ENCODE measurements around the gene KCNE4. TPM values are rescaled to one million over a fixed set of nuclear protein-coding genes. Genes with fewer than 3 reads are reported as not detected.

The KCNE4 gene
- total RNA-seq, 2 donors from 2014 or later, result 9.6 to 13.6 TPM

DNA sequence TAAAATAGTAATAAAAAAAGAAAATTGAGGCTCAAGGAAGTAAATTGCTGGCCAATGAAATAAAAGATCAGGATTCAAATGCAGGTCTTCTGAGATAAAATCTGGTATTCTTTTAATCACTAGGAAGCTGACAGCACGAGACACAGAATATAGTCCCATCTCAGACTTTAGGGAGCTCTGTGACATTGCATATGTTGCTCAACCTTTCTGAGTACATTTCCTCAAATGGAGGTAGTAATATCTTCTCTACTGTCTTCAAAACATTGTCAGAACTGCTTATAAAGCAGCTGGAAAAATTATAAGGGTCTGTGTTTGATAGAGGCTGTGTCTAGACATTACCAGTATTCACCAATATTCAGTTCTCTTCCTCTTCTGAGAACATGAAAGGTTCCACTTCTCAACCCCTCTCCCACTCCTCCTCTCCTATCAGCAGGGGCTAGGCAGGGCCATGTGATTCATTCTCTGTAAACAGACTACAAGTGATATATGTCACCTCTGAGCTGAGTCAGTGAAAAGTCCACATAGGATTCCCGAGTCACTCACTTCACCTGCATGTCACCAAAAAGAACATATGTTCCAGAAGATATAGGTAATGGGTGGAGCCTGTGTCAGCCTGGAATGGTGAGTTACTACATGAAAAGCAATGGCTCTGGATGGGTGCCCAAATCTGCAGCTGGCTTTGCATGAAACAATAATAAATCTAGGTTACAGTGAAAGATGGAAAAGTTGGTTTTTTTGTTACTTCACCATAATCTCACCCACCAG is 7.1 kb downstream of the KCNE4 start:
- Histone ChIP-seq H3K4me3 (no peak overlapping the region), H3K36me3 (no peaks in the 10 kb centered on the region), H3K4me1 (ENCODE audit: control insufficient read depth in 1 of 2, low read depth in 2 of 2) (peaks cover 17 to 33% of the 10 kb centered on the region in 2 donors), H3K27me3 (replicated peaks; ENCODE audit: insufficient read depth) (no peaks in the 10 kb centered on the region), H3K27ac (no peak overlapping the region), H3K9me3 (no peaks in the 10 kb centered on the region)
- no peak for DNase-seq (ENCODE audit: low spot score)
- TF ChIP-seq, protein P1, sequence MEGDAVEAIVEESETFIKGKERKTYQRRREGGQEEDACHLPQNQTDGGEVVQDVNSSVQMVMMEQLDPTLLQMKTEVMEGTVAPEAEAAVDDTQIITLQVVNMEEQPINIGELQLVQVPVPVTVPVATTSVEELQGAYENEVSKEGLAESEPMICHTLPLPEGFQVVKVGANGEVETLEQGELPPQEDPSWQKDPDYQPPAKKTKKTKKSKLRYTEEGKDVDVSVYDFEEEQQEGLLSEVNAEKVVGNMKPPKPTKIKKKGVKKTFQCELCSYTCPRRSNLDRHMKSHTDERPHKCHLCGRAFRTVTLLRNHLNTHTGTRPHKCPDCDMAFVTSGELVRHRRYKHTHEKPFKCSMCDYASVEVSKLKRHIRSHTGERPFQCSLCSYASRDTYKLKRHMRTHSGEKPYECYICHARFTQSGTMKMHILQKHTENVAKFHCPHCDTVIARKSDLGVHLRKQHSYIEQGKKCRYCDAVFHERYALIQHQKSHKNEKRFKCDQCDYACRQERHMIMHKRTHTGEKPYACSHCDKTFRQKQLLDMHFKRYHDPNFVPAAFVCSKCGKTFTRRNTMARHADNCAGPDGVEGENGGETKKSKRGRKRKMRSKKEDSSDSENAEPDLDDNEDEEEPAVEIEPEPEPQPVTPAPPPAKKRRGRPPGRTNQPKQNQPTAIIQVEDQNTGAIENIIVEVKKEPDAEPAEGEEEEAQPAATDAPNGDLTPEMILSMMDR (IDR thresholded peaks at IDR 0.05), result no peak
- ATAC-seq (ENCODE audit: insufficient number of reproducible peaks, low FRiP score, low read depth), result no peak

- peaks cover 17 to 33% of the 10 kb centered on the region in 2 donors for H3K4me1 ChIP-seq (ENCODE audit: control insufficient read depth in 1 of 2, low read depth in 2 of 2)
- H3K27ac ChIP-seq, result no peak overlapping the region
- TF ChIP-seq, protein P1 (IDR thresholded peaks at IDR 0.05), result no peak
- no peak overlapping the region for H3K4me3 ChIP-seq
- H3K9me3 ChIP-seq, result no peaks in the 10 kb centered on the region
- no peaks in the 10 kb centered on the region for H3K27me3 ChIP-seq (replicated peaks; ENCODE audit: insufficient read depth)
- no peaks in the 10 kb centered on the region for H3K36me3 ChIP-seq
- ATAC-seq (ENCODE audit: insufficient number of reproducible peaks, low FRiP score, low read depth), result no peak
- no peak for DNase-seq (ENCODE audit: low spot score)
Observed at GRCh38 chr2:223060201-223060825, 8.3 kb downstream of the KCNE4 start.

GRCh38 chr2:223062396-223062795 is 10.4 kb downstream of the KCNE4 start:
- Histone ChIP-seq H3K9me3 (no peaks in the 10 kb centered on the region), H3K4me1 (ENCODE audit: control insufficient read depth in 1 of 2, low read depth in 2 of 2) (peaks cover under 1 to 13% of the 10 kb centered on the region in 2 donors), H3K27ac (no peak overlapping the region), H3K27me3 (replicated peaks; ENCODE audit: insufficient read depth) (no peaks in the 10 kb centered on the region), H3K36me3 (no peaks in the 10 kb centered on the region), H3K4me3 (no peak overlapping the region)
- TF ChIP-seq, protein P1 (IDR thresholded peaks at IDR 0.05), result no peak
- DNase-seq (ENCODE audit: low spot score), result no peak
- no peak for ATAC-seq (ENCODE audit: insufficient number of reproducible peaks, low FRiP score, low read depth)

DNA sequence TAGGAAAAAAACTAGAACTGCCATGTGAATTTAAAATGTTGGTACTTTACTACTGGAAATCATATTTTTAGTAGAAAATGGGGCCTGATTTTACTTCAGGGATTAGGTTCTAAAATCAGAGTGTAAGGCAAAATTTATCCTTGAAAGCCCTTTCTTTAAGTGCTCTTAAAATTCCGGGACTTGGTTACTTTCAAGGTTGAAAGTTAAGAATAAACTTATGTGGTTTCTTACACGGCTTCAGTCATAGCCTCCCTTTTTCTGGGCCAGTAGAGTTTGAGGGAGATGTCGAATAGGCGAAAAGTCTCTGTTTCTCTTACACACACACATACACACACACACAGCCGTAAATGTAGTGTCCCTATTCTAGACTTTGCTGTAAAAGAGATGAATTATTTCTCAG is 13.1 kb downstream of the KCNE4 start:
- no peak overlapping the region for H3K4me3 ChIP-seq
- no peaks in the 10 kb centered on the region for H3K9me3 ChIP-seq
- ATAC-seq (ENCODE audit: insufficient number of reproducible peaks, low FRiP score, low read depth) (no peak), DNase-seq (ENCODE audit: low spot score) (no peak)
- H3K36me3 ChIP-seq, result no peaks in the 10 kb centered on the region
- TF ChIP-seq, protein P1 (IDR thresholded peaks at IDR 0.05), result no peak
- no peaks in the 10 kb centered on the region for H3K27me3 ChIP-seq (replicated peaks; ENCODE audit: insufficient read depth)
- no peak overlapping the region for H3K27ac ChIP-seq
- peaks cover 0 to 10% of the 10 kb centered on the region in 2 donors for H3K4me1 ChIP-seq (ENCODE audit: control insufficient read depth in 1 of 2, low read depth in 2 of 2)

GRCh38 chr2:223066721-223067120 is 14.7 kb downstream of the KCNE4 start:
- TF ChIP-seq, protein P1 (IDR thresholded peaks at IDR 0.05), result no peak
- Histone ChIP-seq H3K9me3 (no peaks in the 10 kb centered on the region), H3K27me3 (replicated peaks; ENCODE audit: insufficient read depth) (no peaks in the 10 kb centered on the region), H3K27ac (no peak overlapping the region), H3K4me1 (ENCODE audit: control insufficient read depth in 1 of 2, low read depth in 2 of 2) (peaks cover 0 to 10% of the 10 kb centered on the region in 2 donors), H3K36me3 (no peaks in the 10 kb centered on the region), H3K4me3 (no peak overlapping the region)
- no peak for DNase-seq (ENCODE audit: low spot score)
- ATAC-seq (ENCODE audit: insufficient number of reproducible peaks, low FRiP score, low read depth), result no peak

Measured in thoracic aorta (tissue), 2 donors.